K562 (cell line): ENCODE results near the gene LRRC37A3. TPM values are rescaled to one million over a fixed set of nuclear protein-coding genes. Genes with fewer than 3 reads are reported as not detected.
"Not testable (repeated sequence)": the region's sequence is repeated elsewhere in the genome, so short reads cannot be mapped to it uniquely, and the experiment has no call there.

Source experiments
- ATAC-seq: fragments of 200-7000 bp; cut with Tn5 transposase; 3 replicates; pipeline ENCODE4 v1.9.1; 2020; ENCODE audit warnings: moderate library complexity
- BruUV-seq: library from RNA; stranded (reverse); fragments of 400-500 nt; replicated peaks from 2 replicates; lab custom pipeline; 2021; lab: Mats Ljungman, UMichigan
- CTCF ChIA-PET: fragments of 300-600 bp; formaldehyde crosslinking; extraction: SDS; loops from one replicate; lab custom pipeline; 2021; ENCODE audit warnings: low intra/inter-chr PET ratio; lab: Yijun Ruan, JAX
- POLR2A ChIA-PET: fragments of 300-600, 350-650 bp; sonication (Branson Sonifier 250); formaldehyde crosslinking; extraction: SDS; loops from one replicate; lab custom pipeline; 2021; ENCODE audit warnings: antibody characterized with exemption, inconsistent platforms; lab: Yijun Ruan, JAX
- DNase-seq, 4 experiments: peaks; one replicate each; pipeline versions ENCODE4 v3.0.0 to v3.0.0-alpha.2; 2011 to 2018; ENCODE audit warnings: low spot score in 3 of 4, mixed read lengths in 3 of 4; ENCODE audit errors: extremely low read depth in 1 of 4
- FAIRE-seq: peaks from 2 replicates; lab custom pipeline; 2011; peaks lifted over from hg19 to GRCh38; lab: Jason Lieb, UNC
- H2AFZ ChIP-seq: 2 replicates; pipeline ENCODE4 v1.6.0; 2011; ENCODE audit warnings: low read depth, low read length, control low read depth, inconsistent platforms
- H3K27ac ChIP-seq: fragments of 200-600 bp; 3 replicates; pipeline ENCODE4 v1.8.0; 2011; ENCODE audit warnings: low read depth, mild to moderate bottlenecking, control low read depth, inconsistent platforms, low read length, moderate library complexity, mixed read lengths; ENCODE audit errors: extremely low read depth
- H3K27me3 ChIP-seq, 2 experiments: fragments of 300-600 bp in 1 of 2; 2 replicates in 1 of 2; 3 replicates in 1 of 2; pipeline versions ENCODE4 v1.6.0 to v1.8.0; 2011; ENCODE audit warnings: inconsistent platforms in 2 of 2, low read length in 2 of 2, mild to moderate bottlenecking in 1 of 2, mixed read lengths in 1 of 2, moderate library complexity in 1 of 2; ENCODE audit not compliant: control insufficient read depth in 2 of 2, insufficient read depth in 2 of 2
- H3K36me3 ChIP-seq: fragments of 300-600 bp; 3 replicates; pipeline ENCODE4 v1.8.0; 2011; ENCODE audit warnings: mild to moderate bottlenecking, low read length, inconsistent platforms; ENCODE audit not compliant: control insufficient read depth, insufficient read depth
- H3K4me1 ChIP-seq, 2 experiments: fragments of 200-600 bp in 1 of 2; replicated peaks in 1 of 2; 2 replicates in 1 of 2; 3 replicates in 1 of 2; pipeline versions ENCODE4 v1.5.1 to v1.8.0; 2011; ENCODE audit warnings: inconsistent platforms in 2 of 2, low read length in 2 of 2, mild to moderate bottlenecking in 1 of 2, mixed read lengths in 1 of 2, moderate library complexity in 1 of 2; ENCODE audit not compliant: control insufficient read depth in 2 of 2, insufficient read depth in 2 of 2
- H3K4me2 ChIP-seq: 2 replicates; pipeline ENCODE4 v1.6.1; 2011; ENCODE audit warnings: low read length, control low read depth, inconsistent platforms, mixed read lengths; ENCODE audit not compliant: insufficient read depth
- H3K4me3 ChIP-seq: fragments of 200-600 bp; sonication (generic), shearing (Covaris generic); 2 replicates; pipeline ENCODE4 v1.5.1; 2016; ENCODE audit warnings: control low read depth, inconsistent platforms
- H3K79me2 ChIP-seq: fragments of 200-600 bp; 3 replicates; pipeline ENCODE4 v1.8.0; 2011; ENCODE audit warnings: low read length, inconsistent platforms; ENCODE audit not compliant: control insufficient read depth, insufficient read depth
- H3K9ac ChIP-seq, 2 experiments: 2 replicates each; pipeline versions ENCODE4 v1.6.0 to v1.6.1; 2011; ENCODE audit warnings: low read depth in 2 of 2, low read length in 2 of 2, control low read depth in 1 of 2, inconsistent platforms in 1 of 2, mild to moderate bottlenecking in 1 of 2, mixed read lengths in 1 of 2; ENCODE audit not compliant: insufficient read depth in 1 of 2
- H3K9me1 ChIP-seq: one replicate; pipeline ENCODE4 v1.6.0; 2011; ENCODE audit warnings: inconsistent platforms, mild to moderate bottlenecking, low read length, moderate library complexity; ENCODE audit not compliant: control insufficient read depth, insufficient read depth
- H3K9me3 ChIP-seq: replicated peaks from 2 replicates; pipeline ENCODE4 v1.5.1; 2011; ENCODE audit warnings: low read depth, low read length, inconsistent platforms; ENCODE audit not compliant: control insufficient read depth, insufficient read depth
- H4K20me1 ChIP-seq: replicated peaks from 2 replicates; pipeline ENCODE4 v1.6.1; 2011; ENCODE audit warnings: low read length, inconsistent platforms, mixed read lengths; ENCODE audit not compliant: control insufficient read depth, insufficient read depth
- WGBS: fragments of 100-300 bp; shearing (Covaris generic); methylation state at CpG from one replicate; pipeline ENCODE4 v1.1.6; 2016; ENCODE audit warnings: low coverage, mixed read lengths; ENCODE audit not compliant: insufficient coverage; ENCODE audit errors: missing lambda C conversion rate; 5-methylcytosine and 5-hydroxymethylcytosine counted together
- in situ Hi-C: fragments of 300-500 bp; cut with MboI; formaldehyde crosslinking; loops from 4 replicates; pipeline ENCODE4 v1.15.0; 2018; ENCODE audit warnings: inconsistent platforms, mixed read lengths
- intact Hi-C: fragments of 100-400 bp; cut with micrococcal nuclease; formaldehyde crosslinking; loops from 2 replicates; pipeline ENCODE4 v1.14.2; 2022
- polyA plus RNA-seq, 8 experiments: library from polyadenylated mRNA; depleted of rRNA in 4 of 8; stranded (reverse) in 5 of 8; unstranded in 3 of 8; fragments of >200 nt; fragmentation: Nextera tagmentation in 2 of 8; fragmentation: Illumina TruSeq in 1 of 8; extraction: Ambion mirVana in 2 of 8; extraction: Trizol in 1 of 8; gene quantifications; 2 replicates each; pipeline versions ENCODE4 v1.2.1 to v1.2.3, GENCODE V29; 2011 to 2014; ENCODE audit warnings: inconsistent platforms in 1 of 8, missing spikeins in 1 of 8
- total RNA-seq, 7 experiments: library from RNA; depleted of rRNA in 6 of 7; stranded (reverse); fragments of >200 nt in 6 of 7; fragmentation: Illumina TruSeq in 2 of 7; extraction: Trizol in 2 of 7; gene quantifications; 2 replicates each; pipeline versions ENCODE4 v1.2.1 to v1.2.3, GENCODE V29; 2011 to 2021; ENCODE audit warnings: low replicate concordance in 1 of 7
- TF ChIP-seq, protein P1 (sequence below), 2 experiments: fragments of 450-650 bp in 1 of 2; sonication (generic) in 1 of 2; formaldehyde crosslinking in 1 of 2; IDR thresholded peaks; 2 replicates each; pipeline versions ENCODE4 v1.7.1 to v1.9.0; 2016 to 2022; ENCODE audit warnings: inconsistent platforms in 1 of 2, mild to moderate bottlenecking in 1 of 2, missing genetic modification reagents in 1 of 2

Gene LRRC37A3
- total and polyA plus RNA-seq, 9 of the 15 experiments (the other 6 are each of a cell fraction or from before 2014, with no cell fraction given): 0.14 to 5.9 (median 2.2) TPM

GRCh38 chr17:64915244-64915643 lies 4.0 kb downstream of the LRRC37A3 start:
- 64% methylated on average over 1 of the region's 1 CpG for WGBS
- H3K36me3 ChIP-seq, in situ Hi-C loops, H3K9me3 ChIP-seq, H4K20me1 ChIP-seq, H3K9ac ChIP-seq, H2AFZ ChIP-seq, ATAC-seq, POLR2A ChIA-PET, H3K4me2 ChIP-seq, DNase-seq, BruUV-seq, H3K4me1 ChIP-seq, H3K9me1 ChIP-seq, H3K27me3 ChIP-seq, H3K4me3 ChIP-seq, CTCF ChIA-PET, FAIRE-seq, H3K79me2 ChIP-seq, H3K27ac ChIP-seq, intact Hi-C loops: not testable (repeated sequence)
- TF ChIP-seq, protein P1, sequence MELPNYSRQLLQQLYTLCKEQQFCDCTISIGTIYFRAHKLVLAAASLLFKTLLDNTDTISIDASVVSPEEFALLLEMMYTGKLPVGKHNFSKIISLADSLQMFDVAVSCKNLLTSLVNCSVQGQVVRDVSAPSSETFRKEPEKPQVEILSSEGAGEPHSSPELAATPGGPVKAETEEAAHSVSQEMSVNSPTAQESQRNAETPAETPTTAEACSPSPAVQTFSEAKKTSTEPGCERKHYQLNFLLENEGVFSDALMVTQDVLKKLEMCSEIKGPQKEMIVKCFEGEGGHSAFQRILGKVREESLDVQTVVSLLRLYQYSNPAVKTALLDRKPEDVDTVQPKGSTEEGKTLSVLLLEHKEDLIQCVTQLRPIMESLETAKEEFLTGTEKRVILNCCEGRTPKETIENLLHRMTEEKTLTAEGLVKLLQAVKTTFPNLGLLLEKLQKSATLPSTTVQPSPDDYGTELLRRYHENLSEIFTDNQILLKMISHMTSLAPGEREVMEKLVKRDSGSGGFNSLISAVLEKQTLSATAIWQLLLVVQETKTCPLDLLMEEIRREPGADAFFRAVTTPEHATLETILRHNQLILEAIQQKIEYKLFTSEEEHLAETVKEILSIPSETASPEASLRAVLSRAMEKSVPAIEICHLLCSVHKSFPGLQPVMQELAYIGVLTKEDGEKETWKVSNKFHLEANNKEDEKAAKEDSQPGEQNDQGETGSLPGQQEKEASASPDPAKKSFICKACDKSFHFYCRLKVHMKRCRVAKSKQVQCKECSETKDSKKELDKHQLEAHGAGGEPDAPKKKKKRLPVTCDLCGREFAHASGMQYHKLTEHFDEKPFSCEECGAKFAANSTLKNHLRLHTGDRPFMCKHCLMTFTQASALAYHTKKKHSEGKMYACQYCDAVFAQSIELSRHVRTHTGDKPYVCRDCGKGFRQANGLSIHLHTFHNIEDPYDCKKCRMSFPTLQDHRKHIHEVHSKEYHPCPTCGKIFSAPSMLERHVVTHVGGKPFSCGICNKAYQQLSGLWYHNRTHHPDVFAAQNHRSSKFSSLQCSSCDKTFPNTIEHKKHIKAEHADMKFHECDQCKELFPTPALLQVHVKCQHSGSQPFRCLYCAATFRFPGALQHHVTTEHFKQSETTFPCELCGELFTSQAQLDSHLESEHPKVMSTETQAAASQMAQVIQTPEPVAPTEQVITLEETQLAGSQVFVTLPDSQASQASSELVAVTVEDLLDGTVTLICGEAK (IDR thresholded peaks at IDR 0.05): peak; percentile 76
- TF ChIP-seq, protein P1 (CRISPR knock-in tag; IDR thresholded peaks at IDR 0.05): peak; percentile 83

DNA sequence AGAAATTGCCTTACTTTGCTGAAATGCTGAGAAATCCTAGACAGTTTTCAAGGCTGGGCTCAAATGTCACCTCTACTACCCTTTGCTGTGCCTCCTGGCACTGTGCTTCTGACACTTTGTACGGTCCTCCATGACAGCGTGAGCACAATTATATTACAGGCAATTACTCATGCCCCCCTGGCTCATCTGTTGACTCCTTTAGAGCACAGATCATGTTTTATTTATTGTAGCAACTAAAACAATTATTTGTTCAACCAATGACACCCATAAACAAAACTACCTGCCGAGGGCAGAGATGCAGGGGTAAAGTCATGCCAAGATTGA lies 9.1 kb downstream of the LRRC37A3 start:
- ATAC-seq, H3K79me2 ChIP-seq, DNase-seq, H3K36me3 ChIP-seq, H3K4me3 ChIP-seq, H4K20me1 ChIP-seq, H3K27ac ChIP-seq, H3K27me3 ChIP-seq, H3K9ac ChIP-seq, in situ Hi-C loops, intact Hi-C loops, CTCF ChIA-PET, H2AFZ ChIP-seq, H3K9me1 ChIP-seq, H3K4me1 ChIP-seq, H3K9me3 ChIP-seq, POLR2A ChIA-PET, H3K4me2 ChIP-seq, FAIRE-seq: not testable (repeated sequence)
- BruUV-seq: TSS peak; percentile 5
- 75% methylated on average over 1 of the region's 3 CpGs for WGBS
